D721Med (cell line): ENCODE measurements around the gene ZNF862.

Experiments used
- DNase-seq: peaks from one replicate; pipeline ENCODE4 v3.0.0; 2011; ENCODE audit warnings: low spot score; ENCODE audit not compliant: insufficient read length
- FAIRE-seq: peaks from 2 replicates; lab custom pipeline; 2011; peaks lifted over from hg19 to GRCh38; lab: Jason Lieb, UNC
- TF ChIP-seq, protein P1 (sequence below): IDR thresholded peaks from 2 replicates; pipeline ENCODE4 v1.5.1; 2012; ENCODE audit warnings: mild to moderate bottlenecking, control low read depth; ENCODE audit not compliant: insufficient read depth; ENCODE audit errors: missing control alignments

ZNF862 gene

DNA sequence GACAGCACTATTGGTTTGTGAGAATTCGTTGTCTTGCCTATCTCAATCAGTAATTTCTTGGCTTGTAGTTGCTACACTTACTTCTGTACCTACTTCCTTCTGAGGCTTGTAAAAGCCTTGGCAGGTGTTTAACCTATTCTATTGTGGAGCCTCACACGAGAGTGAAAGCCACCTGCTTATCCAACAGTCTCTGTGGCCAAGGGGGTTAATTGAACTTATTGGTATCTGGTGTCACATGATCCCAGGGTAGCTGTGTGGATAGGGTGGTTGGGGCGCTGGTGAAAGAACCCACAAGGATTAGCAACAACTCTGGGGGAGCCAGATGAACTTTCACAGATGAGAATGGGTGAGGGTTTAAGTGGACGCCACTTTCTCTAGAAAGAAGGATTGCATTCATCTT is 21.7 kb downstream of the ZNF862 start:
- FAIRE-seq (no peak), DNase-seq (no peak)
- TF ChIP-seq, protein P1, sequence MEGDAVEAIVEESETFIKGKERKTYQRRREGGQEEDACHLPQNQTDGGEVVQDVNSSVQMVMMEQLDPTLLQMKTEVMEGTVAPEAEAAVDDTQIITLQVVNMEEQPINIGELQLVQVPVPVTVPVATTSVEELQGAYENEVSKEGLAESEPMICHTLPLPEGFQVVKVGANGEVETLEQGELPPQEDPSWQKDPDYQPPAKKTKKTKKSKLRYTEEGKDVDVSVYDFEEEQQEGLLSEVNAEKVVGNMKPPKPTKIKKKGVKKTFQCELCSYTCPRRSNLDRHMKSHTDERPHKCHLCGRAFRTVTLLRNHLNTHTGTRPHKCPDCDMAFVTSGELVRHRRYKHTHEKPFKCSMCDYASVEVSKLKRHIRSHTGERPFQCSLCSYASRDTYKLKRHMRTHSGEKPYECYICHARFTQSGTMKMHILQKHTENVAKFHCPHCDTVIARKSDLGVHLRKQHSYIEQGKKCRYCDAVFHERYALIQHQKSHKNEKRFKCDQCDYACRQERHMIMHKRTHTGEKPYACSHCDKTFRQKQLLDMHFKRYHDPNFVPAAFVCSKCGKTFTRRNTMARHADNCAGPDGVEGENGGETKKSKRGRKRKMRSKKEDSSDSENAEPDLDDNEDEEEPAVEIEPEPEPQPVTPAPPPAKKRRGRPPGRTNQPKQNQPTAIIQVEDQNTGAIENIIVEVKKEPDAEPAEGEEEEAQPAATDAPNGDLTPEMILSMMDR: no peak

DNA sequence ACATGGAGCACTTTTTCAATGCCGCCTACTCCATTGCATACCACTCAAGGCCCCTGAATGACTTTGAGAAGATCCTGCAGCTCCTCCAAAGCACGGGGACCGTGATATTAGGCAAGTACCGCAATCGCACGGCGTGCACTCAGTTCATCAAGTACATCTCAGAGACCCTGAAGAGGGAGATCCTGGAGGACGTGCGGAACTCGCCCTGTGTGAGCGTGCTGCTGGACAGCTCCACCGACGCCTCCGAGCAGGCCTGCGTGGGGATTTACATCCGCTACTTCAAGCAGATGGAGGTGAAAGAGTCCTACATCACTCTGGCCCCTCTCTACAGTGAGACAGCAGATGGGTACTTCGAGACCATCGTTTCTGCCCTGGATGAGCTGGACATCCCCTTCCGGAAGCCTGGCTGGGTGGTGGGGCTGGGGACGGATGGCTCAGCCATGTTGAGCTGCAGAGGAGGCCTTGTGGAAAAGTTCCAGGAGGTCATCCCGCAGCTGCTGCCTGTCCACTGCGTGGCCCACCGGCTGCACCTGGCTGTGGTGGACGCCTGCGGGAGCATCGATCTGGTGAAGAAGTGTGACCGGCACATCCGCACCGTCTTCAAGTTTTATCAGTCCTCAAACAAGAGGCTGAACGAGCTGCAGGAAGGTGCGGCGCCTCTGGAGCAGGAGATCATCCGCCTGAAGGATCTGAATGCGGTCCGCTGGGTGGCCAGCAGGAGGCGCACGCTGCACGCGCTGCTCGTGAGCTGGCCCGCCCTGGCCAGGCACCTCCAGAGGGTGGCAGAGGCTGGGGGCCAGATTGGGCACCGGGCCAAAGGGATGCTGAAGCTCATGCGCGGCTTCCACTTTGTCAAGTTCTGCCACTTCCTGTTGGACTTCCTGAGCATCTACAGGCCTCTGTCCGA is 22.9 kb downstream of the ZNF862 start:
- DNase-seq: no peak
- FAIRE-seq: no peak
- TF ChIP-seq, protein P1: no peak

DNA sequence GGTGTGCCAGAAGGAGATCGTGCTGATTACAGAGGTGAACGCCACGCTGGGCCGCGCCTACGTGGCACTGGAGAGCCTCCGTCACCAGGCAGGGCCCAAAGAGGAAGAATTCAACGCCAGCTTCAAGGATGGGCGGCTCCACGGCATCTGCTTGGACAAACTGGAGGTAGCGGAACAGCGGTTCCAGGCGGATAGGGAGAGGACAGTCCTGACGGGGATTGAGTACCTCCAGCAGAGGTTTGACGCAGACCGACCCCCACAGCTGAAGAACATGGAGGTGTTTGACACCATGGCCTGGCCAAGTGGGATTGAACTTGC is 23.5 kb downstream of the ZNF862 start:
- no peak for FAIRE-seq
- TF ChIP-seq, protein P1: no peak
- no peak for DNase-seq

DNA sequence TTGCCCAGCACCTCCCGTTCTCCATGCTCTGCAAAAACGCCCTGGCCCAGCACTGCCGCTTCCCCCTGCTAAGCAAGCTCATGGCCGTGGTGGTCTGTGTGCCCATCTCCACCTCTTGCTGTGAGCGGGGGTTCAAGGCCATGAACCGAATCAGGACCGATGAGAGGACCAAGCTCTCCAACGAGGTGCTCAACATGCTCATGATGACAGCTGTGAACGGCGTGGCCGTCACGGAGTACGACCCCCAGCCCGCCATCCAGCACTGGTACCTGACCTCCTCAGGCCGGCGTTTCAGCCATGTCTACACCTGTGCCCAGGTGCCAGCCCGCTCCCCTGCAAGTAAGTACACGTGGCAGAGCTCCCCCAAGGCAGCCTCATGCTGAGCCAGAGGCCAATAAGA is 24.0 kb downstream of the ZNF862 start:
- DNase-seq: no peak
- TF ChIP-seq, protein P1: no peak

DNA sequence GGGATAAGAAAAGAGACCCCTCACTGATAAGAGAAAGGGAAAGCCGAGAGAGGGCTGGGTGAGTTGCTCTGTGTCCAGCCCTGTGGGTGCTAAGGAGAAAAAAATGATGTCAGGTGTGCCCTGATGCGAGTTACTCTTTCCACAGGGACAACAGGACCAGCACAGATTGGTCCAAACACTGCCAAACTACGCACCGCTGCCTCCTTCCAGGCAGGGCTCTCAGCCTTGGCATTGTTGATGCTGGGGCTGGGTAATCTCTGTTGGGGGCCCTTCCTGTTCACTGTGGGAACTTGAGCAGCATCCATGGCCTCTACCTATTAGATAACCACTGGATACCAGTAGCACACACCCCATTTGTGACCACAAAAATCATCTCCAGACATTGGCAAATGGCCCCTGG is 25.3 kb downstream of the ZNF862 start:
- FAIRE-seq (no peak), DNase-seq (no peak)
- TF ChIP-seq, protein P1: no peak

More for the DNA sequence above, 24.0 kb downstream of the ZNF862 start:
- FAIRE-seq: no peak

DNA sequence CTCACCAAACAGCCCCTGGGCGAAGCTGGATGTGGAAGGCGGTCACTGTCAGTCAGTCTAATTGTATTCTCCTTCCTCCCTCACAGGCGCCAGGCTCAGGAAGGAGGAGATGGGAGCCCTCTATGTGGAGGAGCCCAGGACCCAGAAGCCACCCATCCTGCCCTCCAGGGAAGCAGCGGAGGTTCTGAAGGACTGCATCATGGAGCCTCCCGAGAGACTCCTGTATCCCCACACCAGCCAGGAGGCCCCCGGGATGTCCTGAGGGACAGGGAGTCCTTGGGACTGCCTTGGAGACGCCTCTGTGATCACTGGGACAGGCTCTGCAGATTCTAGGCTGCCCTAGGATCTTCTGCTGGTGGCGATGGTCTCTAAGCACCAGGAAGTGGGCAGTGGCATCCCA is 25.8 kb downstream of the ZNF862 start:
- FAIRE-seq: no peak
- TF ChIP-seq, protein P1: no peak
- no peak for DNase-seq

DNA sequence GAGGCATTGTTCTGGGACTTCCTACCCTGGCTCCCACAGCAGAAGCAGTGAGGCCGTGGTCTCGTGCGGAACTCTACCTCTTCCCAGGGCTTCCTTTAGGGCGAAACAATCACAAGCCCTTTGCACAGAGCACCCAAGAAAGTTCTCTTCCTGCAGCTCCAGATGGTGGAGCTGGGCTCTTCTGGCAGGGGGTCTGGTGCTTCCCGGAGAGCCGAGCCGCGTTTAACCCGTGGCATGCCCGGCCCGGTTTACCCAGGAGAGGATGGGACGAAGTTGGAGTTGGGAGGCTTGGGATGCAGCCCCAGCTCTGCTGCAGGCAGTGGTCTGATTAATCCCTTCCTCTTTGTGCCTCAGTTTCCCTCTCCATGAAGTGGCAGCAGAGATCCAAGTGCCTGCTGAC is 26.6 kb downstream of the ZNF862 start:
- DNase-seq (no peak), FAIRE-seq (no peak)
- TF ChIP-seq, protein P1: no peak
